ENCODE measurements around the gene LARGE2.

Gene LARGE2

GRCh38 chr11:45968901-45969300, 46.4 kb downstream of the LARGE2 start:
- Histone ChIP-seq H3K4me2 (ENCODE audit: insufficient read depth, low read length) (no peak overlapping the region), H3K79me2 (ENCODE audit: insufficient read depth, low read length) (no peaks in the 10 kb centered on the region), H3K9me3 (ENCODE audit: insufficient read depth, low read length, severe bottlenecking) (no peaks in the 10 kb centered on the region), H3K4me3 (ENCODE audit: low read depth in 1 of 2, low read length in 2 of 2) (no peak overlapping the region), H3K27me3 (ENCODE audit: insufficient read depth, low read length, poor library complexity) (no peaks in the 10 kb centered on the region), H2AFZ (ENCODE audit: low read depth, low read length) (no peak overlapping the region), H3K9ac (ENCODE audit: low read depth, low read length) (no peak overlapping the region), H3K36me3 (ENCODE audit: insufficient read depth, low read length) (peaks cover 64% of the 10 kb centered on the region), H3K4me1 (ENCODE audit: insufficient read depth, low read length) (peaks cover 4% of the 10 kb centered on the region; the same call in 1 of the 2 replicates), H3K27ac (ENCODE audit: low read length) (no peak overlapping the region), H4K20me1 (ENCODE audit: insufficient read depth, low read length) (no peaks in the 10 kb centered on the region)
- no peak for TF ChIP-seq EZH2 (IDR thresholded peaks at IDR 0.05; ENCODE audit: borderline replicate concordance, low read depth, low read length, severe bottlenecking)
- no peak for TF ChIP-seq CTCF (IDR thresholded peaks at IDR 0.05; ENCODE audit: borderline replicate concordance, extremely low read depth, low read length, poor library complexity, severe bottlenecking)
- no peak for DNase-seq
- ATAC-seq (ENCODE audit: insufficient read depth, low read depth) = no peak

DNA sequence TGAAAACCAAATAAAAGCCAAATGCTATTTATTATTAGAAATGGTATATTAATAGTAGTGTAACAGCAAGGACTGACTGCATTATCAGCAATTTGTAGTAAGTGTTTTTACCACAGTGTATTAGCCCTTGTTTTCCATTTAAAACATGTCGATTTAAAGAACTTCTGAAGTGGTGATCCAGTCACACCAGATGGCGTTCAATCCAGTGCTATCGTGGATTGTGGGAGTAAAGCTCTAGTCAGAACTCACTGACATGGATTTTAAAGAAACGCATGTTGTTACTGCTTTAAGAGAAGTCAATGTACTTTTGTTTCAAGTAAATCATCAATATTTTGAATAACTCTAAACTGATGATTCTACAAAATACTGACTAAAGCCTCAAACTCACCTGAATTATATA, 51.1 kb downstream of the LARGE2 start:
- Histone ChIP-seq H4K20me1 (ENCODE audit: insufficient read depth, low read length) (no peaks in the 10 kb centered on the region), H3K79me2 (ENCODE audit: insufficient read depth, low read length) (no peaks in the 10 kb centered on the region), H3K4me2 (ENCODE audit: insufficient read depth, low read length) (no peak overlapping the region), H3K9me3 (ENCODE audit: insufficient read depth, low read length, severe bottlenecking) (no peaks in the 10 kb centered on the region), H3K36me3 (ENCODE audit: insufficient read depth, low read length) (peaks cover 37% of the 10 kb centered on the region), H3K4me1 (ENCODE audit: insufficient read depth, low read length) (no peaks in the 10 kb centered on the region), H3K27me3 (ENCODE audit: insufficient read depth, low read length, poor library complexity) (no peaks in the 10 kb centered on the region), H3K27ac (ENCODE audit: low read length) (no peak overlapping the region), H2AFZ (ENCODE audit: low read depth, low read length) (no peak overlapping the region), H3K4me3 (ENCODE audit: low read depth in 1 of 2, low read length in 2 of 2) (no peak overlapping the region), H3K9ac (ENCODE audit: low read depth, low read length) (no peak overlapping the region)
- TF ChIP-seq CTCF (IDR thresholded peaks at IDR 0.05; ENCODE audit: borderline replicate concordance, extremely low read depth, low read length, poor library complexity, severe bottlenecking) (no peak), EZH2 (IDR thresholded peaks at IDR 0.05; ENCODE audit: borderline replicate concordance, low read depth, low read length, severe bottlenecking) (no peak)
- DNase-seq (no peak), ATAC-seq (ENCODE audit: insufficient read depth, low read depth) (no peak)

DNA sequence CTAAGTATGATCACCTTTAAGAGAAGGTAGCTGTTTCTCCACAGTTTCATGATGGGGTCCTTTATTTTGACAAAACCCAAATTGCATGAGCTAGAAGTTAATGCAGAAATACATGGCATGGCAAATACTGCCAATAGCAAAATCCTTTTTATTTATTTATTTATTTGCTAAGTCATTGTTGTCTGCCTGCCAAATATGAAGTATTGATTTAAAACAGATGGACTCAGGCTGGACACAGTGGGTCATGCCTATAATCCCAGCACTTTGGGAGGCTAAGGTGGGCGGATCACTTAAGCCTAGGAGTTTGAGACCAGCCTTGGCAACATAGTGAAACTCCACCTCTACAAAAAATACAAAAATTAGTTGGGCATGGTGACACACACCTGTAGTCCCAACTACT, 52.4 kb downstream of the LARGE2 start:
- DNase-seq (no peak), ATAC-seq (ENCODE audit: insufficient read depth, low read depth) (no peak)
- TF ChIP-seq EZH2 (IDR thresholded peaks at IDR 0.05; ENCODE audit: borderline replicate concordance, low read depth, low read length, severe bottlenecking) (no peak), CTCF (IDR thresholded peaks at IDR 0.05; ENCODE audit: borderline replicate concordance, extremely low read depth, low read length, poor library complexity, severe bottlenecking) (no peak)
- H2AFZ ChIP-seq (ENCODE audit: low read depth, low read length) = no peak overlapping the region
- no peaks in the 10 kb centered on the region for H4K20me1 ChIP-seq (ENCODE audit: insufficient read depth, low read length)
- no peak overlapping the region for H3K4me2 ChIP-seq (ENCODE audit: insufficient read depth, low read length)
- no peaks in the 10 kb centered on the region for H3K9me3 ChIP-seq (ENCODE audit: insufficient read depth, low read length, severe bottlenecking)
- no peaks in the 10 kb centered on the region for H3K79me2 ChIP-seq (ENCODE audit: insufficient read depth, low read length)
- no peak overlapping the region for H3K4me3 ChIP-seq (ENCODE audit: low read depth in 1 of 2, low read length in 2 of 2)
- no peak overlapping the region for H3K9ac ChIP-seq (ENCODE audit: low read depth, low read length)
- H3K27ac ChIP-seq (ENCODE audit: low read length) = no peak overlapping the region
- peaks cover 41% of the 10 kb centered on the region for H3K36me3 ChIP-seq (ENCODE audit: insufficient read depth, low read length)
- no peaks in the 10 kb centered on the region for H3K27me3 ChIP-seq (ENCODE audit: insufficient read depth, low read length, poor library complexity)
- no peaks in the 10 kb centered on the region for H3K4me1 ChIP-seq (ENCODE audit: insufficient read depth, low read length)

Data from DND-41 (cell line).